HCT116 (cell line): ENCODE data around the gene EEIG1. TPM values are rescaled to one million over a fixed set of nuclear protein-coding genes. Genes with fewer than 3 reads are reported as not detected.

ENCODE experiments used
- ATAC-seq: fragments of 200-7000 bp; cut with Tn5 transposase; 2 replicates; pipeline ENCODE4 v1.9.1; 2020; ENCODE audit warnings: mild to moderate bottlenecking, moderate library complexity
- BruUV-seq: library from RNA; stranded (reverse); fragments of 400-500 nt; replicated peaks from 2 replicates; lab custom pipeline; 2021; lab: Mats Ljungman, UMichigan
- CTCF ChIA-PET: fragments of 300-600 bp; sonication (Branson Sonifier 250); formaldehyde crosslinking; loops from one replicate; lab custom pipeline; 2021; ENCODE audit warnings: antibody characterized with exemption; lab: Charles Lee
- POLR2A ChIA-PET: fragments of 300-600, 350-600 bp; sonication (Branson Sonifier 250); formaldehyde crosslinking; loops from one replicate; lab custom pipeline; 2021; ENCODE audit warnings: antibody characterized with exemption; lab: Charles Lee
- RAD21 ChIA-PET, 2 experiments: fragments of 300-600 bp; sonication (Branson Sonifier 250); formaldehyde crosslinking; loops; one replicate each; lab custom pipeline; 2023; ENCODE audit warnings: low total read pairs in 2 of 2; ENCODE audit not compliant: uncharacterized antibody in 2 of 2, unreplicated experiment in 2 of 2, low non-redundant PET in 1 of 2; lab: Charles Lee
- DNase-seq: peaks from one replicate; pipeline ENCODE4 v3.0.0-alpha.2; 2010; ENCODE audit warnings: low read depth, low spot score
- H2AFZ ChIP-seq: fragments of 200-600 bp; shearing (Covaris generic), sonication (generic); 2 replicates; pipeline ENCODE4 v1.6.1; 2017; ENCODE audit warnings: low read depth, mixed run types, mixed read lengths, antibody characterized with exemption, low read length; ENCODE audit not compliant: poor library complexity, severe bottlenecking
- H3K27ac ChIP-seq: 2 replicates; pipeline ENCODE4 v1.5.1; 2012; ENCODE audit warnings: low read depth, low read length
- H3K27me3 ChIP-seq: fragments of 200-600 bp; sonication (generic); 2 replicates; pipeline ENCODE4 v1.6.1; 2016; ENCODE audit warnings: mixed run types, low read length, mixed read lengths; ENCODE audit not compliant: insufficient read depth
- H3K36me3 ChIP-seq, 2 experiments: fragments of 200-500 bp in 1 of 2; fragments of 200-600 bp in 1 of 2; sonication (Bioruptor generic) in 1 of 2; sonication (generic) in 1 of 2; 2 replicates each; pipeline versions ENCODE4 v1.5.1 to v1.6.1; 2014 to 2016; ENCODE audit warnings: low read length in 2 of 2, inconsistent platforms in 1 of 2, mixed read lengths in 1 of 2, mixed run types in 1 of 2; ENCODE audit not compliant: insufficient read depth in 2 of 2, control insufficient read depth in 1 of 2
- H3K4me1 ChIP-seq, 2 experiments: fragments of 200-600 bp in 1 of 2; sonication (generic) in 1 of 2; 2 replicates each; pipeline versions ENCODE4 v1.5.1 to v1.6.1; 2012 to 2017; ENCODE audit warnings: low read length in 2 of 2, inconsistent platforms in 1 of 2, mild to moderate bottlenecking in 1 of 2, mixed read lengths in 1 of 2, mixed run types in 1 of 2, moderate library complexity in 1 of 2; ENCODE audit not compliant: insufficient read depth in 2 of 2, control insufficient read depth in 1 of 2
- H3K4me2 ChIP-seq: fragments of 200-600 bp; sonication (generic); 2 replicates; pipeline ENCODE4 v1.6.1; 2017; ENCODE audit warnings: mixed run types, low read length, mixed read lengths
- H3K4me3 ChIP-seq, 2 experiments: fragments of 200-600 bp in 1 of 2; sonication (generic) in 1 of 2; replicated peaks in 1 of 2; 2 replicates each; pipeline ENCODE4 v1.5.1; 2011 to 2016; ENCODE audit warnings: low read length in 2 of 2, control low read depth in 1 of 2, low read depth in 1 of 2, mild to moderate bottlenecking in 1 of 2, mixed read lengths in 1 of 2, mixed run types in 1 of 2
- H3K79me2 ChIP-seq: fragments of 200-600 bp; sonication (generic); 2 replicates; pipeline ENCODE4 v1.6.1; 2017; ENCODE audit warnings: mild to moderate bottlenecking, mixed run types, low read length, moderate library complexity, mixed read lengths; ENCODE audit not compliant: insufficient read depth
- H3K9ac ChIP-seq: fragments of 200-600 bp; sonication (generic); 2 replicates; pipeline ENCODE4 v1.6.1; 2016; ENCODE audit warnings: low read length, mixed read lengths
- H3K9me2 ChIP-seq: fragments of 200-600 bp; sonication (generic), shearing (Covaris generic); 2 replicates; pipeline ENCODE4 v1.6.1; 2017; ENCODE audit warnings: mixed run types, mild to moderate bottlenecking, moderate library complexity; ENCODE audit not compliant: insufficient read depth
- H3K9me3 ChIP-seq, 2 experiments: fragments of 200-500 bp in 1 of 2; fragments of 200-600 bp in 1 of 2; sonication (Bioruptor generic) in 1 of 2; sonication (generic) in 1 of 2; 2 replicates each; pipeline ENCODE4 v1.6.1; 2014 to 2017; ENCODE audit warnings: low read length in 2 of 2, mixed read lengths in 2 of 2, inconsistent platforms in 1 of 2, low read depth in 1 of 2, mild to moderate bottlenecking in 1 of 2, mixed run types in 1 of 2, moderate library complexity in 1 of 2; ENCODE audit not compliant: control insufficient read depth in 1 of 2, insufficient read depth in 1 of 2
- H4K20me1 ChIP-seq: fragments of 200-600 bp; sonication (generic), shearing (Covaris generic); 2 replicates; pipeline ENCODE4 v1.6.1; 2017; ENCODE audit warnings: mixed run types, mild to moderate bottlenecking, moderate library complexity; ENCODE audit not compliant: insufficient read depth
- CEBPB ChIP-seq: IDR thresholded peaks from 2 replicates; pipeline ENCODE4 v1.6.1; 2012; ENCODE audit warnings: low read depth
- EGR1 ChIP-seq: IDR thresholded peaks from 2 replicates; pipeline ENCODE4 v1.6.1; 2012; ENCODE audit warnings: low read depth
- JUND ChIP-seq: IDR thresholded peaks from 2 replicates; pipeline ENCODE4 v1.6.1; 2012
- POLR2A ChIP-seq: IDR thresholded peaks from 2 replicates; pipeline ENCODE4 v1.7.0; 2011; ENCODE audit warnings: borderline replicate concordance; ENCODE audit not compliant: insufficient read depth, insufficient read length; ENCODE audit errors: extremely low read depth
- POLR2AphosphoS5 ChIP-seq: IDR thresholded peaks from 2 replicates; pipeline ENCODE4 v1.6.1; 2011; ENCODE audit warnings: mild to moderate bottlenecking, low read depth, low read length, moderate library complexity
- RAD21 ChIP-seq: IDR thresholded peaks from 2 replicates; pipeline ENCODE4 v1.6.1; 2012; ENCODE audit warnings: low read depth, mild to moderate bottlenecking
- TCF7L2 ChIP-seq: IDR thresholded peaks from 2 replicates; pipeline ENCODE4 v1.7.0; 2011; ENCODE audit warnings: borderline replicate concordance, inconsistent platforms; ENCODE audit not compliant: insufficient read depth, insufficient read length; ENCODE audit errors: extremely low read depth
- ZNF274 ChIP-seq: fragments of 200-500 bp; sonication (Bioruptor generic); IDR thresholded peaks from 2 replicates; pipeline ENCODE4 v1.6.1; 2014; ENCODE audit warnings: mild to moderate bottlenecking, low read depth, low read length, inconsistent platforms
- intact Hi-C: fragments of 100-400 bp; cut with micrococcal nuclease; formaldehyde crosslinking; loops from 2 replicates; pipeline ENCODE4 v1.10.0; 2022
- total RNA-seq: library from RNA; stranded (reverse); gene quantifications from one replicate; pipeline ENCODE4 v1.2.1, GENCODE V29; 2021; ENCODE audit not compliant: unreplicated experiment
- TF ChIP-seq, protein P1 (sequence below), 3 experiments: fragments of 200-600 bp in 1 of 3; sonication (generic) in 1 of 3; IDR thresholded peaks in 2 of 3; conservative IDR thresholded peaks in 1 of 3; 2 replicates each; pipeline ENCODE4 v1.5.1; 2012 to 2017; ENCODE audit warnings: low read depth in 2 of 3, low read length in 2 of 3, antibody characterized with exemption in 1 of 3, borderline replicate concordance in 1 of 3, control low read depth in 1 of 3, mild to moderate bottlenecking in 1 of 3, mixed read lengths in 1 of 3, mixed run types in 1 of 3, moderate library complexity in 1 of 3; ENCODE audit not compliant: insufficient read depth in 1 of 3

Gene EEIG1
- total RNA-seq, 1 experiment from 2014 or later, result 44.2 TPM

GRCh38 chr9:127947841-127948710 is 32.7 kb downstream of the EEIG1 start:
- H4K20me1 ChIP-seq, result no peaks in the 10 kb centered on the region
- BruUV-seq, result no TSS peak
- H3K9ac ChIP-seq, result no peak overlapping the region
- DNase-seq (no peak), ATAC-seq (no peak)
- H3K27me3 ChIP-seq, result no peaks in the 10 kb centered on the region
- no peaks in the 10 kb centered on the region; a peak in 1 of 4 replicates for H3K36me3 ChIP-seq
- H3K9me2 ChIP-seq, result no peaks in the 10 kb centered on the region
- intact Hi-C loops, result no loop called here
- TF ChIP-seq, protein P1, sequence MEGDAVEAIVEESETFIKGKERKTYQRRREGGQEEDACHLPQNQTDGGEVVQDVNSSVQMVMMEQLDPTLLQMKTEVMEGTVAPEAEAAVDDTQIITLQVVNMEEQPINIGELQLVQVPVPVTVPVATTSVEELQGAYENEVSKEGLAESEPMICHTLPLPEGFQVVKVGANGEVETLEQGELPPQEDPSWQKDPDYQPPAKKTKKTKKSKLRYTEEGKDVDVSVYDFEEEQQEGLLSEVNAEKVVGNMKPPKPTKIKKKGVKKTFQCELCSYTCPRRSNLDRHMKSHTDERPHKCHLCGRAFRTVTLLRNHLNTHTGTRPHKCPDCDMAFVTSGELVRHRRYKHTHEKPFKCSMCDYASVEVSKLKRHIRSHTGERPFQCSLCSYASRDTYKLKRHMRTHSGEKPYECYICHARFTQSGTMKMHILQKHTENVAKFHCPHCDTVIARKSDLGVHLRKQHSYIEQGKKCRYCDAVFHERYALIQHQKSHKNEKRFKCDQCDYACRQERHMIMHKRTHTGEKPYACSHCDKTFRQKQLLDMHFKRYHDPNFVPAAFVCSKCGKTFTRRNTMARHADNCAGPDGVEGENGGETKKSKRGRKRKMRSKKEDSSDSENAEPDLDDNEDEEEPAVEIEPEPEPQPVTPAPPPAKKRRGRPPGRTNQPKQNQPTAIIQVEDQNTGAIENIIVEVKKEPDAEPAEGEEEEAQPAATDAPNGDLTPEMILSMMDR (IDR thresholded peaks at IDR 0.05 in 2 of 3, conservative IDR thresholded peaks at IDR 0.05 in 1 of 3; ENCODE audit: borderline replicate concordance in 1 of 3, insufficient read depth in 1 of 3, low read depth in 2 of 3, low read length in 2 of 3), result no peak
- no peak for TF ChIP-seq ZNF274
- no peak for TF ChIP-seq EGR1
- TF ChIP-seq JUND, result no peak
- no peak overlapping the region for H2AFZ ChIP-seq
- H3K4me3 ChIP-seq, result no peak overlapping the region
- RAD21 ChIA-PET, result no interaction called here
- POLR2A ChIA-PET, result no interaction called here
- CTCF ChIA-PET, result interaction anchor here (1.2 kb wide), 1 partner anchor 86 kb away, joined by 4 read pairs; no protein-coding TSS in a partner anchor
- H3K4me2 ChIP-seq, result no peak overlapping the region
- peaks cover 23% of the 10 kb centered on the region for H3K79me2 ChIP-seq
- no peaks in the 10 kb centered on the region for H3K9me3 ChIP-seq
- H3K4me1 ChIP-seq, result peaks cover 31 to 43% of the 10 kb centered on the region in 2 experiments
- H3K27ac ChIP-seq, result peak overlapping the region; percentile 17; the same call in 1 of the 2 replicates

DNA sequence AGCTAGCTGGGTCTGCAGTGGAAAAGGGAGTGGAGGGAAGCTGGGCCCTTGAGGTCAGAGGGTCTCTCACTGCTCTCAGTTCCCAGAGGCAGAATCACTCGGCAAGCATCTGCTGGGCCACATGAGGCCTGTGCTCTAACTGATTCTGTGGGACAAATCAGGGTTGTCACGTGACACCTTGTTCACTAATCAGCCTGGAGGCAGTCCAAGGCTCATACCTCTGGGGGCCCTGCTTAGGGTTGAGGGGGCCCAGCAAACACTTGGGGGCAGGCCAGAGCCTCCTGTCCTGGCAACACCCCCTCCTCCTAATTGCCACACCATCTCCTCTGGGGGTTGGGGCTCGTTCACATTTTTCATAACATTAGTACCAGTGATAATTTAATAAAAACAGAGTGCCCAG is 34.1 kb downstream of the EEIG1 start:
- RAD21 ChIA-PET, result no interaction called here
- H2AFZ ChIP-seq, result no peak overlapping the region
- peaks cover 20 to 37% of the 10 kb centered on the region in 2 experiments for H3K4me1 ChIP-seq
- TF ChIP-seq POLR2AphosphoS5, result no peak
- no peak for TF ChIP-seq TCF7L2
- TF ChIP-seq RAD21, result no peak
- no peak for TF ChIP-seq CEBPB
- TF ChIP-seq POLR2A, result no peak
- peaks cover 0 to 8% of the 10 kb centered on the region in 2 experiments; a peak in 2 of 4 replicates for H3K36me3 ChIP-seq
- no peak overlapping the region for H3K9ac ChIP-seq
- intact Hi-C loops, result no loop called here
- ATAC-seq (no peak), DNase-seq (no peak)
- H3K9me2 ChIP-seq, result no peaks in the 10 kb centered on the region
- CTCF ChIA-PET, result interaction anchor here (0.6 kb wide), 1 partner anchor 151 kb away, joined by 3 read pairs; no protein-coding TSS in a partner anchor
- no peaks in the 10 kb centered on the region for H3K9me3 ChIP-seq
- no TSS peak for BruUV-seq
- no peaks in the 10 kb centered on the region for H3K27me3 ChIP-seq
- no peak overlapping the region for H3K4me3 ChIP-seq
- H3K79me2 ChIP-seq, result peaks cover 15% of the 10 kb centered on the region
- no peaks in the 10 kb centered on the region for H4K20me1 ChIP-seq
- H3K4me2 ChIP-seq, result no peak overlapping the region
- H3K27ac ChIP-seq, result peak overlapping the region; percentile 33; the same call in 1 of the 2 replicates
- POLR2A ChIA-PET, result no interaction called here
